ENCODE data around the gene SNRNP27.

GRCh38 chr2:69914950-69915945 is 21.5 kb downstream of the SNRNP27 start, which contains the start of gene MXD1:
- TF ChIP-seq CTCF (conservative IDR thresholded peaks at IDR 0.05; ENCODE audit: low read depth, low read length) = no peak
- TF ChIP-seq EZH2 (IDR thresholded peaks at IDR 0.05; ENCODE audit: borderline replicate concordance, low read depth, low read length, poor library complexity, severe bottlenecking) = no peak
